ENCODE measurements around the gene KIF26A.

- TF ChIP-seq CTCF (IDR thresholded peaks at IDR 0.05; ENCODE audit: low read length) (no peak), EZH2 (optimal IDR thresholded peaks at IDR 0.05; ENCODE audit: low read depth, low read length) (no peak)
Measured at GRCh38 chr14:104197449-104198247, 59.3 kb downstream of the KIF26A start.
